GM12801 (cell line): ENCODE data around the gene CLCN5.

Experiments
- CTCF ChIP-seq: IDR thresholded peaks from one replicate; pipeline ENCODE4 v1.5.1; 2011; ENCODE audit warnings: control low read depth; ENCODE audit not compliant: insufficient read length; ENCODE audit errors: extremely low read depth

CLCN5 gene

GRCh38 chrX:49912861-49913260 lies 9.5 kb upstream of the CLCN5 start:
- TF ChIP-seq CTCF, result no peak

DNA sequence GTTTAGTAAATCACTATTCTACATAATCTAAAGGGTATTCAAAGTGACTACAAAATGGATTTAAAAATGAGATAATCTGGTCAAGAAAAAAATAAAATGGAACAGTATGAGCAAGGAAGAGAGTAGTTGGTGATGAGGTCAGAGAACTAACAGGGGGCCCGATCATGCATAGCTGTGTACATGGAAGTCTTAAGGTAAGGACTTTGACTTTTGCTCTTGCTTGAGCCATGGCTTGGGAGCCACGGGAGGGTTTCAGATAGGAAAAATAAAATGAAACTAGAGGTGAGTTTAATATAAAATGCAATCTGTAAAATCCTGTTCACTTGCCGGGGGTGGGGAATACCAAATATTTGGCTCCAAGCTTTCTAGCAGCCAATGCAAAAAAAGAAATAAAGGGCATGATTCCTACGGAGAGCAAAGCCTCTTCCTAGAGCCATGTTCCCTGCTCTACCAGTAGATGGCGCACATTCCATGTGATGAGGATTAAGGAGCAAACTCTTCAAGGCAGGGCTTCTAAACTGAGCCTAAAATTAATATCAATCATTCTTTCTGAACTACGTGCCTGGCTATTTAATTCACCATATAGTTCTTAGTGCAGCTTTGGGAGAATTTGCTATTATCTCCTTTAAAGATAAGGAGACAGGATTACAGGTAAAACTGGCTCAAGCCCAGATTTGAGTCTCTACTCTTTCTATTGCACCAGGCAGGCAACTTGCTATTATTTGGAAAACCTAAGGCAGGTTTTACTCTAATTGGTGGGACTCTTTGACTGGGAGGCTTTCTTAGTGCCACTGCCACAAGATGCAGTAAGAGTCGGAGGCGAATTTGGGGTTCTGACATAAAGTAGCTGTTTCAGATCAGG lies 6.8 kb upstream of the CLCN5 start:
- no peak for TF ChIP-seq CTCF

GRCh38 chrX:49919617-49920016 lies 2.8 kb upstream of the CLCN5 start:
- TF ChIP-seq CTCF, result no peak

DNA sequence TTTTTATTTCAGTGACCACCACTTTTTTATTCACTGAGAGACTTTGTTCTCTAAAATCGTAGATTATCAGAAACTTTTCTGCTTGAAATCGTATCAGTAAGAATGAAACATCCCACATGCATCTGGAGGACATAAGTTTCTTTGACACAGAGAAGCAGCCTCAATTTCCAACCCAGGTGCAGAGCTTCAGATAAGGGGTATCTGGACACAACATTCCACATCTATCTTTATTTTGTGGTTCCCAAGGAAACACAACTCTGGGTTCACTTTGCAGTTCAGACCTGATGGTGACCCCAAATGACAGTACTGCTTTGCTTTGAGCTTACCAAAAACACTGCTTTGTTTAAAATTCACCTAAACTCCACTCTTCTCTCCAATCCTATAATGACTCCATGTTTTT lies 1.3 kb upstream of the CLCN5 start:
- TF ChIP-seq CTCF, result no peak

DNA sequence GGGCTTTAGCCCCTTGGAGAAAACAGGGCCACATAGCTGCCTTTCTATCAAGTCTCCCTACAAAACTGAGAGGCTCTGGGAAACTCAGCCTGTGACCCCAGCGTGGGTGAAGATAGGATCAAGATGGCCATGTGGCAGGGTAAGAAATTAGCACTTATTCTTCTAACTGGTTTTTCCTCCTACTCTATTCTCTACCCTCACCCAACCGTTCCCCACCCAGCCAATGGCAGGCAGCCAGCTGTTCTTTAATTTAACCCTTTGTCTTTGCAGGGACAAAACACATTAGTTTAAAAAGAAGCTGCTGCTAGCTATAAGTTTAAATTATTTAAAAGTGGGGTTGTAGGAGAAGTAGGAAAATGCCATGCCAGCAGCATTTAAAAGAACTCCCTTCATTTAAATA lies 2.8 kb downstream of the CLCN5 start:
- TF ChIP-seq CTCF, result no peak

GRCh38 chrX:49930039-49930438 lies 7.6 kb downstream of the CLCN5 start:
- no peak for TF ChIP-seq CTCF

DNA sequence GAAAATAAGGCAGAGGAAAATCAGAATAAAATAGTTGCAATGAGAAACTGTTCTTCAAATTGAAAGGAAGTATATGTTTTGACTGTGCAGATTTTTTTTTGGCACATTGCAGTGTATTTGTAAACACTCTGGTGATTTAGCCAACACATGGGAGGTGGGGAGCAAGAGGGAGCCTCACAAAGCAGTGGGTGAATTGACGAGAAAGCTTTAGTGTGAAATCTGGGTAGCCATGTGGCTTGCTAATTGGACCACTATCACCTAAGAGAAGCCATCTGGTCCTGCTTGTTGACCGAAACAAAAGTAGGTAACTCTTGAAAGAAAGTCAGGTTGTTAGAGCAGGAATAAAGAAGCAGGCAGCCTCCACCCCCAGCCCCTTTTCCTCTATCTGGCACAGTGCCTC lies 10.4 kb downstream of the CLCN5 start:
- TF ChIP-seq CTCF, result no peak

DNA sequence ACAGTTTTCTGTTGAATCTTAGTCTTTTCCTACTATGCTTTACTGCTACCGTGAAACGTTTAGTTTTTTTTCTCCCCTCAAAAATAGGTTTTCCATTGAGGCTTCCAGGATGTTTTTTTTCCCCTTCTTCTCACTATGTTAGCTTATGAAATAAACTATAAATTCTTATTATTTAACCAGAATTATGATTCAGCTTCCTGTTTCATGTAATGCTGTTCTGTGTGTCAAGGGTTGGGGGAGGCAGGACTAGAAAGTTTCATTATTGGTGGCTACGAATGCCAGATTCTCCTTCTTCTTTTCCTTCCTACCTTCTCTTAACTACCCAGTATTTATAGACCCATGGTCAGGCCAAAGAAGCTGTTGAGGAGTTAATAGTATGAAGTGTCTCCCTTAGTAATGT lies 11.8 kb downstream of the CLCN5 start:
- TF ChIP-seq CTCF, result no peak
